ENCODE measurements around the gene THUMPD3. TPM values are rescaled to one million over a fixed set of nuclear protein-coding genes. Genes with fewer than 3 reads are reported as not detected.

The THUMPD3 gene
- total RNA-seq, 4 donors from 2014 or later: 18.8 to 32.1 (median 25.8) TPM

DNA sequence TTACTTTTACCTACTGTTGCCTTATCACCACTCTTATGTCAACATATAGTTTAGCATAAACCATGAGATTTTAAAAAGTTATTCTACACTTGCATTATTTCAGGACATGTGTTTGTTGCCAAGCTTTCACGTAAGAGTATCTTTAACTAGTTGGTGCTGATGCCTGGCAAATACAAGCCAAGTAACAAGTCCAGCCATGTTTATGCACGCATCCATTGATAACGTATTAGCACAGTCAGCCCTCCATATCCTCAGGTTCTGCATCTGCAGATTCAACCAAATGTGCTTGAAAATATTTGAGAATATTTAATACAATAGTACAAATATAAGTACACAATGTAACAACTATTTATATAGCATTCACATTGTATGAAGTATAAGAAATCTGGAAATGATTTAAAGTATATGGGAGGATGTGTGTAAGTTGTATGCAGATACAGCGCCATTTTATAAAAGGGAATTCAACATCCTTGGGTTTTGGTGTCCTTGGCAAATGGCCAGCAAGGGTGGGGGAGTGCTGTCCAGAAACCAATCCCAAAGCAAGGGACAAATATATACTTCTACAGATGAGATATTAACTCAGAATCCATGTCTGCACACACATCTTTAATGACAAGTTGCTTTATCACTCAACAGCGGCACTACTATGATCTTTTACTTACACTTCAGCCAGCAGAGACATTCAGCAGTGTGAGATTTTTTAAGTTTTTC lies 25.9 kb downstream of the THUMPD3 start:
- 76 to 86% methylated on average over 5 of the region's 5 CpGs for WGBS, 2 donors (ENCODE audit: low coverage in 1 of 2)
- Histone ChIP-seq H3K4me3 (no peak overlapping the region), H3K27me3 (no peaks in the 10 kb centered on the region), H3K4me1 (peaks cover 4 to 43% (median 5%) of the 10 kb centered on the region in 3 donors), H3K27ac (no peak overlapping the region), H3K36me3 (peaks cover 15 to 86% of the 10 kb centered on the region in 2 donors), H3K9me3 (no peaks in the 10 kb centered on the region)
- TF ChIP-seq CTCF (IDR thresholded peaks at IDR 0.05) (no peak), EP300 (IDR thresholded peaks at IDR 0.05) (no peak), POLR2A (IDR thresholded peaks at IDR 0.05) (no peak), POLR2AphosphoS5 (IDR thresholded peaks at IDR 0.05) (no peak)
- ATAC-seq: no peak

DNA sequence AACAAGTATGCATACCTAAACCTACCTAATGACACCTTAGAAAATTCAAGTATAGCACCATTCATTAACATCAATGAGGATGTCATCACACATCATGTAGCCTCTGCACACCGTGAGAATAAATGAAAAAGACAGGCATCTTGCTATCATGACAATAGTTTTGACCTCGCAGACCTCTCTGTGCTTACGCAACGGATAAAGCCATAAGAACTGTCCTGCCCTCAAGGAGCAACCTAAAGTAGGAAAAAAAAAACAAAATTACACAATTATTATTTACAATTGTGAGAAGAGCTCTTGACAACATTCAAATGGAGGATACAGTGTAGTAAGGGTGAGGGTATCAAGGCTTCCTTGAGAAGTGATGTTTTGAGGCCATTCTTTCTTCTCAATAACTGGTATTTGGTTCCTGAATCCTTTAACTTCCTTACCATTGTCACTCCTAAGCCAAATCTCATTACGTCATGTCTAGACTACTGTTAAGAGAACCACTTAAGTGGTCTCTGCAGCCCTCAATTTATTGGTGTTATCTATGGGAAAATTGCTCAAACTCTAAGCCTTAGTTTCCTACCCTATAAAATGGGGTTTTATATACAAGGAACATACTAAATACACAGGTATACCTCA lies 27.5 kb downstream of the THUMPD3 start:
- Histone ChIP-seq H3K4me3 (no peak overlapping the region), H3K4me1 (peaks cover 11 to 60% (median 15%) of the 10 kb centered on the region in 3 donors), H3K9me3 (no peaks in the 10 kb centered on the region), H3K27me3 (no peaks in the 10 kb centered on the region), H3K27ac (peak overlapping the region in 1 of 4 donors; percentile 3), H3K36me3 (peaks cover 12 to 74% of the 10 kb centered on the region in 2 donors)
- no peak for ATAC-seq
- TF ChIP-seq POLR2AphosphoS5 (IDR thresholded peaks at IDR 0.05) (no peak), POLR2A (IDR thresholded peaks at IDR 0.05) (no peak), CTCF (IDR thresholded peaks at IDR 0.05) (no peak), EP300 (IDR thresholded peaks at IDR 0.05) (no peak)
- whole genome bisulfite sequencing, 2 donors (ENCODE audit: low coverage in 1 of 2): 89% methylated on average over 5 of the region's 5 CpGs

DNA sequence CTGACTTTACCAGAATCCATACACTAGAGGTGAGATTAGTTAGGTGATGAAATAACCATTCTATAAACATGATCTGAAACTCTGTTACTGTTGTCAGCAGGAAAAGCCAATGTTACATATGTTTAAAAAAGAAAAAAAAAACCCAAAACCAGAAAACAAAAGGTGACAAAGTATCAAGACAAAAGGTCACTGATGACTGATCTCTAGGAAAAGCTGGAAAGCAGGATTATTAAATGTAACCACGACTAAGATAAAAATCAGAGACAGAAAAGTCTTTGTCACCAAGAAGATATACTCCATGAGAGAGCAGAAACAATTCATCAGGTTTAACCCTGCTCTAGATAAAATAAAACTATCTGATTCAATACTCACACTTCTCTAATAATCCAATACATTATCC lies 29.2 kb downstream of the THUMPD3 start:
- peaks cover 12 to 57% of the 10 kb centered on the region in 2 donors for H3K36me3 ChIP-seq
- H3K27me3 ChIP-seq: no peaks in the 10 kb centered on the region
- H3K4me1 ChIP-seq: peaks cover 13 to 61% (median 18%) of the 10 kb centered on the region in 3 donors
- 18 to 40% methylated on average over 1 of the region's 1 CpG for WGBS, 2 donors (ENCODE audit: low coverage in 1 of 2)
- H3K27ac ChIP-seq: peak overlapping the region in 2 of 4 donors; percentile 25 to 29
- TF ChIP-seq EP300 (IDR thresholded peaks at IDR 0.05) (no peak), POLR2A (IDR thresholded peaks at IDR 0.05) (no peak), CTCF (IDR thresholded peaks at IDR 0.05) (no peak), POLR2AphosphoS5 (IDR thresholded peaks at IDR 0.05) (no peak)
- H3K4me3 ChIP-seq: no peak overlapping the region
- ATAC-seq: no peak
- no peaks in the 10 kb centered on the region for H3K9me3 ChIP-seq

GRCh38 chr3:9395570-9396300 lies 32.9 kb downstream of the THUMPD3 start:
- 3 to 5% methylated on average over 11 to 13 of the region's 15 CpGs for WGBS, 2 donors (ENCODE audit: low coverage in 1 of 2)
- no peaks in the 10 kb centered on the region for H3K9me3 ChIP-seq
- H3K36me3 ChIP-seq: peaks cover 0 to 20% of the 10 kb centered on the region in 2 donors
- H3K27ac ChIP-seq: peak overlapping the region; percentile 84 to 99 (median 98)
- H3K4me1 ChIP-seq: peaks cover 18 to 73% (median 27%) of the 10 kb centered on the region in 3 donors
- TF ChIP-seq EP300 (IDR thresholded peaks at IDR 0.05) (no peak), POLR2AphosphoS5 (IDR thresholded peaks at IDR 0.05) (peak; percentile 68)
- H3K4me3 ChIP-seq: peak overlapping the region; percentile 54 to 84
- ATAC-seq: no peak
- no peaks in the 10 kb centered on the region for H3K27me3 ChIP-seq

GRCh38 chr3:9396301-9396631 lies 33.4 kb downstream of the THUMPD3 start:
- no peaks in the 10 kb centered on the region for H3K9me3 ChIP-seq
- peaks cover 0 to 15% of the 10 kb centered on the region in 2 donors for H3K36me3 ChIP-seq
- peaks cover 19 to 73% (median 33%) of the 10 kb centered on the region in 3 donors for H3K4me1 ChIP-seq
- H3K4me3 ChIP-seq: peak overlapping the region; percentile 54 to 84
- TF ChIP-seq POLR2A (IDR thresholded peaks at IDR 0.05): peak in 1 of 2 donors; percentile 43
- TF ChIP-seq POLR2AphosphoS5 (IDR thresholded peaks at IDR 0.05): no peak
- peak in 1 of 4 experiments; percentile 28 for TF ChIP-seq CTCF (IDR thresholded peaks at IDR 0.05)
- WGBS, 2 donors (ENCODE audit: low coverage in 1 of 2): 0% methylated on average over 3 to 5 of the region's 25 CpGs
- no peaks in the 10 kb centered on the region for H3K27me3 ChIP-seq
- ATAC-seq: peak; percentile 64
- peak overlapping the region; percentile 84 to 99 (median 98) for H3K27ac ChIP-seq
